IPS-NIHi7 (cell line): ENCODE measurements around the gene MYL1.

Experiments used
- DNase-seq: peaks from one replicate; pipeline ENCODE4 v3.0.0; 2012; ENCODE audit warnings: mixed read lengths; ENCODE audit errors: extremely low spot score

Gene MYL1

GRCh38 chr2:210315015-210315788 is at the start of gene MYL1:
Gene MYL1, minus strand, starts transcription at chr2:210315174. Its CDS starts 132 bp downstream, at chr2:210315042.
- no peak for DNase-seq

- DNase-seq, result no peak
Observed at GRCh38 chr2:210363876-210364275, 48.9 kb upstream of the MYL1 start.

- peak; percentile 17 for DNase-seq
Observed at GRCh38 chr2:210363261-210363660, 48.3 kb upstream of the MYL1 start.

GRCh38 chr2:210360412-210360811 is 45.4 kb upstream of the MYL1 start:
- no peak for DNase-seq

GRCh38 chr2:210356944-210357343 is 42.0 kb upstream of the MYL1 start:
- no peak for DNase-seq

GRCh38 chr2:210337159-210337558 is 22.2 kb upstream of the MYL1 start:
- peak; percentile 18 for DNase-seq

- DNase-seq, result no peak
Observed at GRCh38 chr2:210324906-210325305, 9.9 kb upstream of the MYL1 start.

- no peak for DNase-seq
Observed at GRCh38 chr2:210324458-210324857, 9.5 kb upstream of the MYL1 start.

- no peak for DNase-seq
Observed at GRCh38 chr2:210323003-210323402, 8.0 kb upstream of the MYL1 start.

GRCh38 chr2:210318891-210319290 is 3.9 kb upstream of the MYL1 start:
- DNase-seq, result no peak

GRCh38 chr2:210318486-210318885 is 3.5 kb upstream of the MYL1 start:
- no peak for DNase-seq

GRCh38 chr2:210310550-210310949 is 4.4 kb downstream of the MYL1 start:
- DNase-seq, result no peak

- no peak for DNase-seq
Observed at GRCh38 chr2:210309548-210310233, 5.3 kb downstream of the MYL1 start.

- no peak for DNase-seq
Observed at GRCh38 chr2:210303498-210303897, 11.5 kb downstream of the MYL1 start.

- DNase-seq, result no peak
Observed at GRCh38 chr2:210302326-210302725, 12.6 kb downstream of the MYL1 start.

- DNase-seq, result no peak
Observed at GRCh38 chr2:210299866-210300373, 15.1 kb downstream of the MYL1 start.

GRCh38 chr2:210288408-210288807 is 26.6 kb downstream of the MYL1 start:
- no peak for DNase-seq

GRCh38 chr2:210287301-210287700 is 27.7 kb downstream of the MYL1 start:
- no peak for DNase-seq

GRCh38 chr2:210286123-210286680 is 28.8 kb downstream of the MYL1 start:
- no peak for DNase-seq

- no peak for DNase-seq
Observed at GRCh38 chr2:210277133-210277532, 37.8 kb downstream of the MYL1 start.

GRCh38 chr2:210271300-210271699 is 43.7 kb downstream of the MYL1 start:
- no peak for DNase-seq

- peak; percentile 26 for DNase-seq
Observed at GRCh38 chr2:210269148-210269547, 45.8 kb downstream of the MYL1 start.

GRCh38 chr2:210268281-210268680 is 46.7 kb downstream of the MYL1 start:
- no peak for DNase-seq
